CD4-positive, alpha-beta T cell treated with Interleukin-6 at 100 ng/mL for 8 hours (primary cell): ENCODE results near the gene INPP5B.
"Not testable (repeated sequence)": the region's sequence is repeated elsewhere in the genome, so short reads cannot be mapped to it uniquely, and the experiment has no call there.

ENCODE experiments used
- DNase-seq: peaks from one replicate; pipeline ENCODE4 v3.0.0-alpha.2; 2020; ENCODE audit warnings: mixed read lengths, low spot score

The INPP5B gene

DNA sequence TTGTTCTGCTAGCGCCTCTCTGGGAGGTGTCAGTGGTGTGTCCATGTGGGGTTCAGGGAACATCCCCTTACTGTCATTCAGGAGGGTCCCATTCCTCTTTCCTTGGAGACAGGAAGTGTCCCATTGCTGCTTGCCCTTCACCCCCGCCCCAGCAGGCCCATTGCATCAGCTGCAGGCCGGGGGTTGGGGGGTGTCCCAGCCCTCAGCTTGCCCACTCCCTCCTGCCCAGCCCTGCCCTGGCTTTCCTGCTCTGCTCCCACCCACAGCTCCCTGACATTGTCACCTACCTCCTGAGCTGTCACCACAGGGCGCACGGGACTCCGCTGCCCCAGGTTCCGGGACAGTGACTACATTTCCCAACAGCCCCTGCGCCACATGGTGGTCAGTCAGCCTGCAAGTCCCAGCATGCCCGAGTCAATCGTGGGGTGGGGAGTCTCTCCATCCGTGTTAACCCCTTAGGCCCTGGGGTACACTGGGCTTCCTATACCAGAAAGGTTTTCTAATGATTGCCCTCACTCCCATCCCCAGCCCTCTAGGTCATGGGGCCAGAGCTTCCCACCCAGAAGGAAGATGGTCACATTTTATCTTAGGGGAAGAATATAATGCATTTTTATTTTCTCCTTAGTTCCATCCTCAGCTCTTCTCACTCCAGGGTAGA is at the start of gene INPP5B:
Gene INPP5B (minus strand): TSS at position 351 of the 658 bp plus-strand sequence. CDS start 745 bp downstream, outside the sequence.
- DNase-seq: peak; percentile 78

DNA sequence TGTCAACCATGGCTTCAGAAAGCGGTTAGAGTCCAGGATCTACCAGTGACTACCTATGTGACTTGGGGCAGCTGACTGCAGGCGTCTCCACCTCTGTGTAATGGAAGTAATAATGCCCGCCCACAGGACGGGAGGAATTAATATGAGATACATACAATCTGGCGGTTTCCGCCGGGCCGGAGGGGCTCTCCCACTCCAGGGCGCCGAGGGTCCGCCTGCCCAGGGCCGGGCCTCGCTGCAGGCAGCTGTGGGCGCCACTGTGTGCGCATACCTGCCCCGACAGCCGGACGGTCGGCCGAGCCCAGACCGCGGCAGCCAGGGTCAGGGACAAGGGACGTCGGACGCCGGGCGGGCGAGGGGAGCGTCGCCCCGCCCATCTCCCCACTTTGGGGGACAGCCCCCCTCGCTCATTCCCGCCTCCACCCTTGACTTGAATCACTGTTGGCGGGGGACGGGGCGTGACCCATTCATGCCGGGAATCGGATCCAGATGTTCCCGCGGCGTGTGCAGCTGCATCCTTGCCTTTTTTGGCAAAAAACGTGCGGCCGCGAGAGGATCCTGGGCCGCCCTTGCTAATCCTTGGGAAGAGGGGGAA is 49.0 kb upstream of the INPP5B start:
- DNase-seq: no peak

DNA sequence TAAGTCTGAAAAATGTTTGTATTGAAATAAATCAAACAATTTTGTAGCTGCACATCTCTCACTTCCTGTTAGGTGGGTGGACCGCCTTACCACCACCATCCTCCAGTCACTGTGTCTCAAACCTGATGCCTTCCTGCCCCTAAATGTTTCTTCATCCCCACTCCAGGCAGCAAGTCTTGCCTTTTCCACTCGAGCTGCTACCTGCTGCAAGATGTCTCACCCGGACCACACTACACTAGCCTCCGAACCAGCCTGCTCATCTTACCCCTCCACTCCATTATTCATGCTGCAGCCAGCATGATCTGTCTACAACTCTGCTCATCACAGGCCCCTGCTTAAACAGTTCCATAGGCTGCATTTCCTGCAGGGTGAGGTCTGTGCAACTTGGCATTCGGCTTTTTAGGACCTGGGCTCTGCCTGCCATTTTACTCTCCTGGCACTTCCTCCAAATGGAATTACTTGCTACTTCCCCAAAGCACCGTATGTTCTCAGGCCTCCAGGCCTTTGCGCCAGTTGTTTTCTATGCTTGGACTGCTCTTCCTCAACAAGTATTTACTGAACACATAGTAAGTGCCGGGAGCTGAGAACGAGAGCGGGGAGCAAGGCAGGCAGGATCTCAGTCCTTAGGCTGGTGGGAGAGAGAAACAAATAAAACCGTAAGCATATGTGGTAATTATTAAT is 48.2 kb upstream of the INPP5B start:
- no peak for DNase-seq

DNA sequence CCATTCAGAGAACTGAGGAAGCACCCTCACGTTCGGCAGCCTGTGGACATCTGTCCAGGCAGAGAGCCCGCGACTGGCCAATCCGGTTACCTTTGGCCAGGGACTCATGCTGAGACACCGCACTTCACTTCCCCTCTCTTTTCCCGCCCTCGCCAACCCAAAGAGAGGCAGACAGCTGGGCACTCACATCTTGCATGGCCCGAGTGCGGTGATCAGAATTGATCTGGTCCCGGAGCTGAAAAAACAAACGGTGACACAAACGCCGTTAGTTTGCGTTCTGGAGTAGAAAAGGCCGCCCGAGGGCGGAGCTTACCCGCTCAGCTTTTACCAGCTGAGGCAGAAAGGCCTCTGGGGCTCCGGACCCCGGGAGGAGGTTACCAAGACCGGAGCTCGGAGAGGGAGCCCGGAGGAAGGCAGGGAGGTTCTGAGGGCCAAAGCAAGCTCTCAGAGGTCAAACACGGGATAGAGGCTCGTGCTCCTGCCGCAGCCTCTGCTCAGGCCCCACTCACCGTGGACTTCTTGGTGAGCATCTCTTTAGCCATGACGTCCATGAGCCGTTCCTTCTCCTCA is 42.6 kb upstream of the INPP5B start:
- DNase-seq: no peak

DNA sequence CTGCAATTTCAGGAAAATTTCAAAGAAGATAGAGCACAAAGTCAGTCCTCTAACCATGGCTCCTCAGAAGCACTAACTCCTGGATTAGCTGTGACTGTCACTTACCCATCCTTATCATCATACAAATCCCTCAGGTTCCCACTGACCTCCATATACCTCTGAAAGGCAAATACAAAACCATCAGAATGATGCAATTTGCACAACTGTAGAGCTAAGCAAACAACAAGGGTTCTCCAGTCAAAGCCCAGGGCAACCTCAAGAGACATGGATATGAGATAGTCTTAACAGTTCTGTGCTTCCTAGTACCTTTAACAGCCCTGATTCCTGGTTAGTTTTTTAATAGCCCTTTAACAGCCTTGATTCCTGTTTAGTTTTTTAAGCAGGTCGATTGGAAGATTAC is 40.8 kb upstream of the INPP5B start:
- DNase-seq: no peak

DNA sequence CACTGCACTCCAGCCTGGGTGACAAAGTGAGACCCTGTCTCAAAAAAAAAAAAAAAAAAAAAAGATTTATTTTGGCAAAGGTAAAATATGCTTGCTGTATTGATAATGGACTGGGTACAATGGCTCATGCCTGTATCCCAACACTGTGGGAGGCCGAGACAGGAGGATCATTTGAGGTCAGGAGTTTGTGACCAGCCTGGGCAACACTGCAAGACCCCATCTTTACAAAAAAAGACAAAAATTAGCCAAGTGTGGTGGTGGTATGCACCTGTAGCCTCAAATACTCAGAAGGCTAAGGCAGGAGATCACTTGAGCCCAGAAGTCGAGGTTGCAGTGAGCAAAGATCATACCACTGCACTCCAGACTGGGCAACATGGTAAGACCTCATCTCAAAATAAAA is 36.7 kb upstream of the INPP5B start:
- no peak for DNase-seq

DNA sequence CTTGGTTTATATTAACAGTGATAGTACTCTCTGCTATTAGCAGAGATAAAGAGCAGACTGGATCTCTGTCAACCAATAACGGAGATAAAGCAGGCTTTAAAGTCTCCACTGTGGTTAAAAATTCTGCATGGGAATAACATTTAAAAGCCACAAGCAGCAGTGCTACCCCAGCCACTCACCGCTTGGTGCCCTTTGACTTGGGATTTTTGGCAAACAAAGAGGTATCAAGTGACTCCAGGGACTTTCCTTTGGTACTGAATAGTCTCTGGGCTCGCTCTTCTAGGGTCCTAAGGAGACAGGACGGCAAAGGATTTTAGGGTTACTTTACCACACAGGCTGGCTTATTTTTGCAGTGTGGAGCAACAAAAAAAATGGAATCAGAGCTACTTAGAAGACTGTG is 31.7 kb upstream of the INPP5B start:
- DNase-seq: no peak

DNA sequence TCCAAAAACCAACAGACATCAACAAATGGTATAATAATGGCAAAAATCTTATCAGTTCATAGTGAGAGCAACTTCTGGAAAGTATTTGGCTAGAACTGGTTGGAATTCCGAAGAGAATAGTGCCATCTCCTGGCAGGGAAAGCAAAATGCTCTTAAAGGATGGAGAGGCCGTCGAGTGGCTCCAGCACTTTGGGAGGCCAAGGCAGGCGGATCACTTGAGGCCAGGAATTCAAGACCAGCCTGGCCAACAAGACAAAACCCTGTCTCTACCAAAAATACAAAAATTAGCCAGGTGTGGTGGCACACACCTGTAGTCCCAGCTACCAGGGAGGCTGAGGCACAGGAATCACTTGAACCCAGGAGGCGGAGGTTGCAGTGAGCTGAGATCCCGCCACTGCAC is 28.2 kb upstream of the INPP5B start:
- peak; percentile 8 for DNase-seq

DNA sequence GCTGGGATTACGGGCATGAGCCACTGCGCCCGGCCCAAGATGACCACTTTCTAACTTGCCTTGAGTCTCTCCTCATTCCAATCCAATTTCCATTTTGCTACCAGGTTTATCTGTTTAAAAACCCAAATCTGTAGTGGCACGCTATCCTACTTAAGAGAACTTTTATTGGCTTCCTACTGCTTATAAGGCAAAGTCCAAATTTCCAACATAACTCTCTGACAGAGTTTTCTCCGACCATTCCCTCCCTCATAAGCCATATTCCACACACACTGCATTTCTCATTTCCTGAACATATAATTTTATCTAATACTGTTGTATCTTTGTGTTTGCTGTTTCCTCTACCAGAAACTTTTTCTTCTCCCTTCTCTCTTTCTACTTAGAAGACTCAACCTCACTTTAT is 27.7 kb upstream of the INPP5B start:
- DNase-seq: no peak

DNA sequence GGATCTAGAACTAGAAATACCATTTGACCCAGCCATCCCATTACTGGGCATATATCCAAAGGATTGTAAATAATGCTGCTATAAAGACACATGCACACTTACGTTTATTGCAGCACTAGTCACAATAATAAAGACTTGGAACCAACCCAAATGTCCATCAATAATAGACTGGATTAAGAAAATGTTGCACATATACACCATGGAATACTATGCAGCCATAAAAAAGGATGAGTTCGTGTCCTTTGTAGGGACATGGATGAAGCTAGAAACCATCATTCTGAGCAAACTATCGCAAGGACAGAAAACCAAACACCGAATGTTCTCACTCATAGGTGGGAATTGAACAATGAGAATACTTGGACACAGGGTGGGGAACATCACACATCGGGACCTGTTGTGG is 26.8 kb upstream of the INPP5B start:
- DNase-seq: not testable (repeated sequence)

DNA sequence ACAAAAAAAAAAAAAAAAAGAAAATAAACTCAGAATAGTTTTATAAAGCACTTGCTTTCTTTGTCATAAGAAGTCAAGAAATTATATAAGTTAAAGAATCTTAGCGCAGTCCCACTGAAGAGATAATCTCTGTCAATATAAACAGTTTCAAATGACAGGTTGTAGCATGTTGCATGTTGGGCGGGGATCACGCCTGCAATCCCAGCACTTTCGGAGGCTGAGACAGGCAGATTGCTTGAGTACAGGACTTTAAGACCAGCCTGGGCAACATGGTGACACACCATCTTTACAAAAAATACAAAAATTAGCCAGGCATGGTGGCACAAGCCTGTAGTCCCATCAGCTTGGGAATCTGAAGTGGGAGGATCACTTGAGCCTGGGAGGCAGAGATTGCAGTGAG is 18.4 kb upstream of the INPP5B start:
- no peak for DNase-seq

DNA sequence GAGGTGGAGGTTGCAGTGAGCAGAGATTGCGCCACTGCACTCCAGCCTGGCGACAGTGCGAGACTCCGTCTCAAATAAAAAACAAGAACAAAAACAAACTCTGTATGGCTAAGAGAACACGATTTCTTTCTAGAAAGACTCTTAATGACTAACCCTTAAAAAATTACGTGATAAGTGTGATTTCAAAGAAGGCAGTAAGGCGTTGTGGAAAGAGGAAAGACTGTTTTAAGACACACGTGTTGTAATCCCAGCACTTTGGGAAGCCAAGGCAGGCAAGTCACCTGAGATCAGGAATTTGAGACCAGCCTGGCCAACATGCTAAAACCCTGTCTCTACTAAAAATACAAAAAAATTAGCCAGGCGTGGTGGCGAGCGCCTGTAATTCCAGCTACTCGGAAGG is 17.3 kb upstream of the INPP5B start:
- DNase-seq: not testable (repeated sequence)

DNA sequence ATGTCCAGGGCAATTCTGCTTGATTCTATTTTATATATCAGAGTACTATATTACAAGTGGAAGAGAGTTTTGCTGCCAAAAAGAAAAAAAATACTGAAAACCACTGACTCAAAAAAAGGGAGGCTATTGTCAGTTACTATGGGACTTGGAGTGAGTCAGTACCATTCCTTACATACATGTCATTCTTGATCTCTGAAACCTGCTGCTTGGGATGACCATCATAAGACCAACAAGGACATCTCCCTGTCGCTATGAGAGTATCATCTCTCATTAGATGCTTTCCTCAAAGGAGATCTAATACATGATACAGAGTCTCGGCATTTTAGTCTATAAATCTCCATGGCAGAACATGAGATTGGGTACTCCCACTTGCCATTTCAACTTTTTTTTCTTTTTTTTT is 11.8 kb upstream of the INPP5B start:
- no peak for DNase-seq

DNA sequence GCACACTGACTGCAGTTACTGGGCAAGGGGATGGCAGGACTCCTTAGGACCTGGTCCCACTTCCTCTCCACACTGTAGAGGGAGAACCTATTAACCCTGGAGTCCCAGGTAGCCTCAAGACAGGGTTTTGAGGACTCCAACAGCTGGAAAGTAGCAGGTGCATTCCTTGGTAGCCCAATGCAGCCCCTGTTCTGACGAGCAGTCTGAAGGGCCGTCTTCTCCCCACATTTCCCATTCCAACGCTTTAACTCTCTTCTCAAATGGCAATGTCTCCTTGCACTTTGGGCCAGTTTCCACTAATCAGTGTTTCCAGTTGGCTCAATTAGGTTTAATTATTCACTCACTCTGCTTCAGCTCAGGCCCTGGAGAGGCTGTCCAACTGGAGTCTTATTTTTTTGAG is 8.8 kb upstream of the INPP5B start:
- no peak for DNase-seq

DNA sequence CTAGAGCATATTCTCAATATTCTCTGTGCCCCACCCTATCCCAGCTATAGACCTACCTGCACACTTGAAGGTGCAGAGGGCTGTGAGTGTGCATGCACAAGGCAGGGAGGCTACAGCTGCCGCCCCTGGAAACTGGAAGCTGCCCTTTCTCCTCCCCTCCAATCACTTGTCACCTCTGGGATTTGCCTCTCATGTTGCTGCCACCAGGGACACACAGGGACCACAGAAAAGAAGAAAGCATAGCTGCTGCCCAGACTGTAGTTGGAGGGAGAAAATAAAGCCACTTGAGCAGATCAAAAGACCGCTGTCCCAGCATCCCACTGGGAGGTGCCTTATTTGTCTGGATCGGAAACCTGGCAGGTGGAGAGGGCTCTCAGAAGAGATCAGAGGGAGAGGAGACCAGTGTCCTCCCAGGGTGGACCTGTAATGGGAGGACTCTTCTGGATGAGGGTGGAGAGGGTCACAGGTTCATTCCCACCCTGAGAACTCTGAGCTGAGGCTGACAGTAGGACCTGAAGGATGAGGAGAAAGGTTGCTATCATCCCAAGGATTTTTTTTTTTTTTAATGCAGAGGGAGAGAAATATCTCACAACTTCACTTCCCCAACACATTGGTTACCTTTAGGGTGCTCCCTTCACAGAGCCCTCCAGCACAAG is 7.6 kb upstream of the INPP5B start:
- no peak for DNase-seq

DNA sequence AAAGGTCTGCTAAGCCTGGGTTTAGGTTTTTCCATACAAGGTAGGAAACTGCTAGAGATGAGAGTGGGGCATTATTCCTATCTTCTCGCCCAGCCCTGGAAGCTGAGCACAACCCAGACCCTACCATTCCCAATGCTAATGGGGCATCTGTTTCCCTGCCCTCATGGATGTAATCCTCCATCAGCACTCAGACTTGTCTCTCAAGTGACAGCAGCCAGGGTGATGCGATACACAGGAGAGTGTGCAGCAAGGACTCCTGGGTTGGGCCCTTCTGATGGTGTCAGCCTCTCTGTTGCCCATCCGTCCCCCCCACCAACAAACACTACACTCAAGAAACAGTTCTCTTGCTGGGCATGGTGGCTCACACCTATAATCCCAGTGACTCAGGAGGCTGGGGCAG is 5.9 kb upstream of the INPP5B start:
- no peak for DNase-seq

DNA sequence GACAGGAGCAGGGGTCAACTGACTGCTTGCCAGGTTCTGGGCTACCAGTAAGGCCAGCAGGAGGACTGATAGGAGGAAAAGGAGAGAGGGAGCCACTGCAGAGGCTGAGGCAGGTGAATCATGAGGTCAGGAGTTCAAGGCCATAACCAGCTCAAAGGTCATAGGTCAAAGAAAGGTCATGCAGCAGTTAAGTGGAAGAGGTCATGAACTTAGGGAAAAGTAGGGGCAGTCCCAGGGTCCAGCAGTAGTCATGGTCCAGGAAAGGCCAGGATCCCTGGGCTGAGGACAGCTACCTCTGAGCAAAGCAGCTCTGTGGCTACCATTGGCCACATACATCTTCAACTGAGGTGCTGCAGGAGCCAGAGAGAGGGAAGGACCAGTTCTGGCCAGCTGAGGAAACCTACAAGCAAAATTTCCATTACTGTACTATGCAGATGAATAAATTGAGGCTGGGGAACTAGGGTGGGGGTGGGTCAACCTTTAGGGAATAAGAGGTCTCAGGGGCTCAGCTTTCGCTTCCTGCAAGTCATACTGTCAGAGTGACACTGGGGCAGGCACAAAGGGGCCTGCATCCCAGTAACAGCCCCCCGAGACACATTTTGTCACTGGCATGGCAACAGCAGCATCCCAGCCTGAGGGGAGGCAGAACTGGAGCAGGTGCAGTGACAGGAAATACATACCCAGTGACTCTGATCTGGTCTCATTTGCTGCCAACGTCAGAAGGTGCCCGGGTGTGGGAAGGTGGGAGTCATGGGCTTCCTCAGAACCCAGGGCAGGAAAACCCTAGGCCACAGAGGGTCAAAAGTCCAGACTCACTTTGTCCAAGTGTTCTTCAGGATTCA is 5.2 kb upstream of the INPP5B start:
- no peak for DNase-seq

DNA sequence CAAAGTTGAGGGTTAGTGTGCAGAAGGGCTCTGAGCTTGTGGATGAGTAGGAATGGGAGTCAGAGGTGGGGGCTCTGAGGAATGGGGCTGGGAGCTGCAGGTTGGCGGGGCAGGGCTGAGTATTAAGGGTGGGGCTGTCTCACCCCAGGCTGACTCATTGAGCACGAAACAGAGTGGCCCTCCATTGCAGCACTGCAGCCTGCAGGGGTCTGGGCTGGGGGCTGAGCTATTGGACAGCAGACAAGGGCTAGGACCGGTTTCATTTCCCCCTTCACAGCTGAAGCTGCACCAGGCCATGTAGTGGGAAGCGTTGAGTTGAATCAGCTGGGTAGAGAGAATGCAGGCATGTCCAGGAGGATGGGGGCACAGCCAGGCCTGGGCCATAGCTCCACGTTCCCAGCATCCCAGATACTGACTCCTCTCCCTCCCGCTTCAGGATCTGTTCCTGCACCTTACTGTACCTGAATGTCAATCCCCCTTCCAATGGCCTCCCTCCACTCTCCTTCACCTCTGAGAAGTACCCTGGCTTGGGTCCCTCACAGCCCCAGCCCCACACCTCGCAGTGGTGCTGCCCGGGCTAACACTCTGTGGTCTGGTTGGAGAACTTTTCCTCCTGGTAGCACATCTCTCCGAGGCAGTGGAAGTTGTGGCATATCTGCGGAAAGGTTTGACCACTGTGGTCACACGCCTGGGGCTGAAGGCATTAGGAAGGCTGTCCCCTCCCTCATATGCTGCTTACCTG is 4.4 kb upstream of the INPP5B start:
- no peak for DNase-seq

DNA sequence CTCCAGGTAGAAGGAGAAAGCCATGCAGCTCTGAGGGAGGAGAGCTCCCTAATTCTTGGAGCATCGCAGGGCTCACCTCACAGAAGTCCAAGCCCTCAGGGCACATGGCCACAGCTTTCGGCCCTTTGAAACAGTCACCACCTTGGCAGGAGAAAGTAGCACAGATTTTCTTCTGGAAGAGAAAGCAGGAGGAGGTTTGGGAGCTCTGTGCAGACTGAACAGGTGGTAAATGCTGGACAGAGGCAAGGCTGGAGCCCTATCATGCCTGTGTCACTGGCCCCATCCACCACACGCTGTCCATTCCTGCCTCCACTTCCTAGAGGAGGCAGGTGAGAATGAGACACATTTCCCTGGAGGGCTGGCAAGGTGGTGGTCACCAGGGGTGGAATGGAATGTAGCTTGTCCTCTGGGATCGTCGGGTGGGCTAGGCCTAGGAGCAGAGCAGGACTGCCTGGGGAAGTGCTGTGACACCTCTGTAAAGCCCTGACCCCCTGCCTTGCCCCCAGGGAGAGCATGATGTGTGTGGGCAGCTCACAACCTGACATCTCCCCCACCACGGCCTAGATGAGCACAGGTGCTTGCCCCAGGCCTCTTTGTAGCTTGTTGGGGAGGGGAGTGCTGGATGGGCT is 2.8 kb upstream of the INPP5B start:
- DNase-seq: no peak

DNA sequence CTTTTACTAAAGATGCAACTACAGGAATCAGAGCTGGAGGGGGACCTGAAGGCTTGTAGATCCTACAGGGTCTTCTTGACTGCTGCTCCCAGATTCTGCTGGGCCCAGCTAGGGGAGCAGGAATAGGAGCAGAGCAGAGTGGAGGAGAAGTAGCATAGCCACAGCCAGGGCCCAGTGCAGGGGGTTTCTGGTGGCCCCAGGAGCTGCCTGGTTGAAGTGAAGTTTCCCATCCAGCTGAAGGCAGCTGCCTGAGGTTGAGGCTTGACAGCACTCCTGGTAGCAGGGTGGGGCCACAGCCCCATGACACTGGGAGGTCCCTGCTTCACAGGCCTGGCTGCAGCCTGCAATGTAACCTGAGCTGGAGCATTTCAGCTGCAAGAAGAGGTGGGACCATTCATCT is 2.0 kb upstream of the INPP5B start:
- DNase-seq: no peak

DNA sequence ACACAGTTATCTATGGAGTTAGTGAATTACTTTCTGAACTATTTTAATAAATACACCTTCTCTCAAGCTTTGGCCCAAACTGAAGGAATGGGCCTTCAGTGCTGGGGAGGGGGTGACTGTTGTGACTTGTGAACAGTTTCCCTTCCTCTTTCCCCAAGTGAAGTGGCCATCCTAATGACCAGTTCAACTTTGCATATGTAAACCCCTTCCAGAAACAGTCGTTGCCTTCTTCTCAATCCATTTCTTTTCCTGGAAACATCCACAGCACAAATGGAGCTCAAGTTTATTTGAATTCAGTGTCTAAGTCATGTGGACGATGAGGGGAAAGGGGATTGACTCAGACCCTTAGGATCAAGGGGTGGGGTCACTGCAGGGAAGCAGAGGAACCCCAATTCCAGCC is 1.3 kb upstream of the INPP5B start:
- no peak for DNase-seq
